SU-DHL-6 (cell line): ENCODE data around the gene RPRD2.

ENCODE experiments used
- EZH2phosphoT487 ChIP-seq: fragments of 200-600 bp; sonication (generic), shearing (Covaris generic); conservative IDR thresholded peaks from 2 replicates; pipeline ENCODE4 v1.6.1; 2018; ENCODE audit warnings: mild to moderate bottlenecking, antibody characterized with exemption, low read length, moderate library complexity, mixed read lengths
- TF ChIP-seq, protein P1 (sequence below): fragments of 200-600 bp; sonication (generic); IDR thresholded peaks from one replicate; pipeline ENCODE4 v1.5.1; 2017; ENCODE audit warnings: antibody characterized with exemption, mild to moderate bottlenecking, low read length, moderate library complexity; ENCODE audit not compliant: insufficient read depth, poor library complexity, severe bottlenecking

DNA sequence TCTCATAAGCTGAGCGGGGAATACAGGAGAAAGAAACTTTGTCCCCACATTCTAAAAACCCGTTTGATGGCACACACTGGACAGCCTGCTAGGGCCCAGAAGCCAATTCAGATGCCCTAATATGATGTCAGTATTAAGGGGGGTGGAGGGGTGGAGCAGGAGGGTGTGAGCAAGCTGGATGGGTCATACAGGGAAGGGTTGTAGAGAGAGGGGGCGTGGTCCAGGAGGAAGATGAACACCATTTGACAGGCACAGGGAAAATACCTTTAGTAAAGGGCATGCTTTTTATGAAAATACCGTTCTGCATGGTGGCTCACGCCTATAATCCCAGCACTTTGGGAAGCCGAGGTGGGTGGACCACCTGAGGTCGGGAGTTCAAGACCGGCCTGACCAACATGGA, 129.2 kb downstream of the RPRD2 start:
- TF ChIP-seq, protein P1, sequence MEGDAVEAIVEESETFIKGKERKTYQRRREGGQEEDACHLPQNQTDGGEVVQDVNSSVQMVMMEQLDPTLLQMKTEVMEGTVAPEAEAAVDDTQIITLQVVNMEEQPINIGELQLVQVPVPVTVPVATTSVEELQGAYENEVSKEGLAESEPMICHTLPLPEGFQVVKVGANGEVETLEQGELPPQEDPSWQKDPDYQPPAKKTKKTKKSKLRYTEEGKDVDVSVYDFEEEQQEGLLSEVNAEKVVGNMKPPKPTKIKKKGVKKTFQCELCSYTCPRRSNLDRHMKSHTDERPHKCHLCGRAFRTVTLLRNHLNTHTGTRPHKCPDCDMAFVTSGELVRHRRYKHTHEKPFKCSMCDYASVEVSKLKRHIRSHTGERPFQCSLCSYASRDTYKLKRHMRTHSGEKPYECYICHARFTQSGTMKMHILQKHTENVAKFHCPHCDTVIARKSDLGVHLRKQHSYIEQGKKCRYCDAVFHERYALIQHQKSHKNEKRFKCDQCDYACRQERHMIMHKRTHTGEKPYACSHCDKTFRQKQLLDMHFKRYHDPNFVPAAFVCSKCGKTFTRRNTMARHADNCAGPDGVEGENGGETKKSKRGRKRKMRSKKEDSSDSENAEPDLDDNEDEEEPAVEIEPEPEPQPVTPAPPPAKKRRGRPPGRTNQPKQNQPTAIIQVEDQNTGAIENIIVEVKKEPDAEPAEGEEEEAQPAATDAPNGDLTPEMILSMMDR: no peak
- TF ChIP-seq EZH2phosphoT487: no peak
